Measurements from ENCODE around the gene HNRNPK.

Gene HNRNPK

DNA sequence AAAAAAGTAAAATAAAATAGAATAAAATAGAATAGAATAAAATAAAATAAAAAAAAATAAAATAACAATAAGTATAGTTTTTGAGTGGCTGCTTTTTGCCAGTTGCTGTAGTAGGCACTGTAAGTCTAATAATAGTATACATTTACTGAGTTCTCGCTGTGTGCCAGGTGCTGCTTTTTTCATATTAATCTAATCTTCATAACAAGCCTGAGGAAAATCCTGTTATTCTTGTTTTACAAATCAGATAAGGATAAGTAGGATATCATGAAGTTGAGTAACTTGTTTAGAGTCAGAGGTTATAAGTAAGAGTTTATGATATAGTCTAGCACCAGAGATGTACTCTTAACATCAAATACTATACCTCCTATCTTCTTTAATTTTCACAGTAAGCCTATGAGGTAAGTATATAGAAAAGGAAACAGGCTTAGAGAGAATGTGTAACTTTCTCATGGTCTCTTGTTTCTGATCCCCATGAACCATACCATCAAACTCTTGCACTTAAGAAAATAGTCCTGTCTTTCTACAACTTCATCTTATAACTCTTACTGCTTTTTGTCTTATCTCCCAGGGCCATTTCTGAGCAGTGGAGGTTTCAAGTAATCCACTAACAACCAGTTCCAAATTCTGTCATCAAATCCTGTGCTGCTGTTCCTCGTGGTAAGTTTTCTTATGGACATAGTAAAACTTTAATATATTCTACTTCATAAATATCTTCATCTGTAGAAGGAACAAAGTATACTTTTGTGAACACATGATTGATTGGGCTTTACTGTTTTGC is 19.3 kb upstream of the HNRNPK start:
- no peak for TF ChIP-seq EZH2phosphoT487 (IDR thresholded peaks at IDR 0.05; ENCODE audit: low read depth)
- TF ChIP-seq, protein P1, sequence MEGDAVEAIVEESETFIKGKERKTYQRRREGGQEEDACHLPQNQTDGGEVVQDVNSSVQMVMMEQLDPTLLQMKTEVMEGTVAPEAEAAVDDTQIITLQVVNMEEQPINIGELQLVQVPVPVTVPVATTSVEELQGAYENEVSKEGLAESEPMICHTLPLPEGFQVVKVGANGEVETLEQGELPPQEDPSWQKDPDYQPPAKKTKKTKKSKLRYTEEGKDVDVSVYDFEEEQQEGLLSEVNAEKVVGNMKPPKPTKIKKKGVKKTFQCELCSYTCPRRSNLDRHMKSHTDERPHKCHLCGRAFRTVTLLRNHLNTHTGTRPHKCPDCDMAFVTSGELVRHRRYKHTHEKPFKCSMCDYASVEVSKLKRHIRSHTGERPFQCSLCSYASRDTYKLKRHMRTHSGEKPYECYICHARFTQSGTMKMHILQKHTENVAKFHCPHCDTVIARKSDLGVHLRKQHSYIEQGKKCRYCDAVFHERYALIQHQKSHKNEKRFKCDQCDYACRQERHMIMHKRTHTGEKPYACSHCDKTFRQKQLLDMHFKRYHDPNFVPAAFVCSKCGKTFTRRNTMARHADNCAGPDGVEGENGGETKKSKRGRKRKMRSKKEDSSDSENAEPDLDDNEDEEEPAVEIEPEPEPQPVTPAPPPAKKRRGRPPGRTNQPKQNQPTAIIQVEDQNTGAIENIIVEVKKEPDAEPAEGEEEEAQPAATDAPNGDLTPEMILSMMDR (IDR thresholded peaks at IDR 0.05; ENCODE audit: low read depth, low read length) = no peak
- no peak overlapping the region for H3K4me3 ChIP-seq (ENCODE audit: low read length)
- H3K9me3 ChIP-seq (ENCODE audit: insufficient read depth, low read length) = no peaks in the 10 kb centered on the region
- no peak overlapping the region for H3K4me2 ChIP-seq (ENCODE audit: low read length)
- no peaks in the 10 kb centered on the region for H3K4me1 ChIP-seq (ENCODE audit: low read length)
- H3K36me3 ChIP-seq (replicated peaks; ENCODE audit: low read depth, low read length) = peaks cover 30% of the 10 kb centered on the region
- H3K27ac ChIP-seq (ENCODE audit: low read length) = no peak overlapping the region
- H2AFZ ChIP-seq (ENCODE audit: low read depth, low read length) = no peak overlapping the region
- H3K27me3 ChIP-seq (ENCODE audit: low read depth, low read length) = no peaks in the 10 kb centered on the region
- H3K9ac ChIP-seq (ENCODE audit: low read length) = no peak overlapping the region
- peaks cover 19% of the 10 kb centered on the region for H4K20me1 ChIP-seq (ENCODE audit: insufficient read depth, low read length)
- H3K79me2 ChIP-seq (ENCODE audit: low read length) = peaks cover 44% of the 10 kb centered on the region

DNA sequence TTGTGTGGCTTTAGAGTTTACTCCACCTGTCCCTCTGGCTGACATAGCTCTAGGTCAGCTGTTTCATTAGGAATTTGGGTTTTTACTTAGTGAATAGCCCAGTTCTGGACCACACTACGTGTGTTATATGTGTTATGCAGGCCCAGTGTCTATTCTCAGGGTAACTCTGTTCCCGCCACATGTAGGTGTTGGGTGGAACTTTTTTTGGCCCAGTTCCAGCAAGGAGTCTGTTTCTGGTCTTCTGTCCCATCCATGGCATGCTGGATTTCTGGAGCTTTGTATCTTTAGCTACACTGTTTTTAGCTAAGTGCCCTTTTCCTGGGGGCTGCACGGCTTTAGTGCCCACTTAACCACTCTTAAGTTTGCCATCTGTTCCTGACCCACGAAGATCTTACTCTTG is 16.1 kb upstream of the HNRNPK start:
- Histone ChIP-seq H3K4me3 (ENCODE audit: low read length) (no peak overlapping the region), H3K36me3 (replicated peaks; ENCODE audit: low read depth, low read length) (peaks cover 19% of the 10 kb centered on the region), H4K20me1 (ENCODE audit: insufficient read depth, low read length) (peaks cover 23% of the 10 kb centered on the region), H3K9ac (ENCODE audit: low read length) (no peak overlapping the region), H2AFZ (ENCODE audit: low read depth, low read length) (no peak overlapping the region), H3K27me3 (ENCODE audit: low read depth, low read length) (no peaks in the 10 kb centered on the region), H3K4me2 (ENCODE audit: low read length) (no peak overlapping the region), H3K27ac (ENCODE audit: low read length) (no peak overlapping the region), H3K4me1 (ENCODE audit: low read length) (no peaks in the 10 kb centered on the region), H3K79me2 (ENCODE audit: low read length) (peaks cover 72% of the 10 kb centered on the region), H3K9me3 (ENCODE audit: insufficient read depth, low read length) (no peaks in the 10 kb centered on the region)
- TF ChIP-seq, protein P1 (IDR thresholded peaks at IDR 0.05; ENCODE audit: low read depth, low read length) = no peak
- TF ChIP-seq EZH2phosphoT487 (IDR thresholded peaks at IDR 0.05; ENCODE audit: low read depth) = no peak

DNA sequence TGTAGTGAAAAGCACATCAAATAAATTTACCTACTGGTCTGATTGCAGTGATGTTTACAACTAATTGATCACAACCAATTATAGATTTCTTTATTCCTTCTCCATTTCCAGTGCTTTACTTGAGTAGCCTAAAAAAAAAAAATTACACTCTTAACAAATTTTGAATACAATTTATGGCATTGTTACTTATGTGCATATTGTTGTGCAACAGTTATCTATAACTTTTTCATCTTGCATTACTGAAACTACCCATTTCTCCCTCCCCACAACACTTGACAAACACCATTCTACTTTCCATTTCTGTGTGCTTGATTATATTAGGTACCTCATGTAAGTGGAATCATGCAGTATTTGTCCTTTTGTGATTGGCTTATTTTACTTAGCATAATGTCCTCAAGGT is 12.9 kb upstream of the HNRNPK start:
- Histone ChIP-seq H4K20me1 (ENCODE audit: insufficient read depth, low read length) (peaks cover 32% of the 10 kb centered on the region), H2AFZ (ENCODE audit: low read depth, low read length) (no peak overlapping the region), H3K9me3 (ENCODE audit: insufficient read depth, low read length) (no peaks in the 10 kb centered on the region), H3K79me2 (ENCODE audit: low read length) (peaks cover 93% of the 10 kb centered on the region), H3K4me3 (ENCODE audit: low read length) (no peak overlapping the region), H3K27me3 (ENCODE audit: low read depth, low read length) (no peaks in the 10 kb centered on the region), H3K4me2 (ENCODE audit: low read length) (no peak overlapping the region), H3K4me1 (ENCODE audit: low read length) (no peaks in the 10 kb centered on the region), H3K27ac (ENCODE audit: low read length) (no peak overlapping the region), H3K36me3 (replicated peaks; ENCODE audit: low read depth, low read length) (peaks cover 27% of the 10 kb centered on the region), H3K9ac (ENCODE audit: low read length) (no peak overlapping the region)
- TF ChIP-seq EZH2phosphoT487 (IDR thresholded peaks at IDR 0.05; ENCODE audit: low read depth) = no peak
- TF ChIP-seq, protein P1 (IDR thresholded peaks at IDR 0.05; ENCODE audit: low read depth, low read length) = no peak

DNA sequence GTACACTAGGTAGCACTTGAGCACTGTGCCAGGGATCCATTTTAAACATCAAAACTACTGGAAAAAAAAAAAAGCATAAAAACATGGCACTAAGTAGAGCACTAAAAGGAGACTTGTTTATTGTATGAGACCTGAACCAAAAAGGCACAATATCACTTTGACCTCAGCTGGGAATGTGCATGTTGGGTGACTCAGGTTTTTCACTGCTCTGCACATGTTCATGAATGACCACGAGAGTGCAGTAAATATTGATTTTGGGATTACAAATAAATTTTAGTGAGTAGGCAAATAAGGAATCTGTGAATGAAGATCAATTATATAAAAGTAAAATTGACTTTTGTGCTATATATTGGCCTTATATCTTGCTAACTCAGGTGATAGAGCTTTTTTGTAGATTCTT is 12.4 kb upstream of the HNRNPK start:
- peaks cover 93% of the 10 kb centered on the region for H3K79me2 ChIP-seq (ENCODE audit: low read length)

More for the DNA sequence above, 12.4 kb upstream of the HNRNPK start:
- H3K27me3 ChIP-seq (ENCODE audit: low read depth, low read length) = no peaks in the 10 kb centered on the region
- peaks cover 34% of the 10 kb centered on the region for H4K20me1 ChIP-seq (ENCODE audit: insufficient read depth, low read length)
- no peak overlapping the region for H3K9ac ChIP-seq (ENCODE audit: low read length)
- TF ChIP-seq, protein P1 (IDR thresholded peaks at IDR 0.05; ENCODE audit: low read depth, low read length) = no peak
- no peak for TF ChIP-seq EZH2phosphoT487 (IDR thresholded peaks at IDR 0.05; ENCODE audit: low read depth)
- H3K27ac ChIP-seq (ENCODE audit: low read length) = no peak overlapping the region
- no peak overlapping the region for H3K4me3 ChIP-seq (ENCODE audit: low read length)
- no peak overlapping the region for H3K4me2 ChIP-seq (ENCODE audit: low read length)
- no peak overlapping the region for H2AFZ ChIP-seq (ENCODE audit: low read depth, low read length)
- no peaks in the 10 kb centered on the region for H3K9me3 ChIP-seq (ENCODE audit: insufficient read depth, low read length)
- peaks cover 28% of the 10 kb centered on the region for H3K36me3 ChIP-seq (replicated peaks; ENCODE audit: low read depth, low read length)
- no peaks in the 10 kb centered on the region for H3K4me1 ChIP-seq (ENCODE audit: low read length)
